T-helper 9 cell (primary cell): ENCODE measurements around the gene SYTL3.
"Not testable (repeated sequence)": the region's sequence is repeated elsewhere in the genome, so short reads cannot be mapped to it uniquely, and the experiment has no call there.

ENCODE experiments used
- DNase-seq: peaks from one replicate; pipeline ENCODE4 v3.0.0-alpha.2; 2020

SYTL3 gene

DNA sequence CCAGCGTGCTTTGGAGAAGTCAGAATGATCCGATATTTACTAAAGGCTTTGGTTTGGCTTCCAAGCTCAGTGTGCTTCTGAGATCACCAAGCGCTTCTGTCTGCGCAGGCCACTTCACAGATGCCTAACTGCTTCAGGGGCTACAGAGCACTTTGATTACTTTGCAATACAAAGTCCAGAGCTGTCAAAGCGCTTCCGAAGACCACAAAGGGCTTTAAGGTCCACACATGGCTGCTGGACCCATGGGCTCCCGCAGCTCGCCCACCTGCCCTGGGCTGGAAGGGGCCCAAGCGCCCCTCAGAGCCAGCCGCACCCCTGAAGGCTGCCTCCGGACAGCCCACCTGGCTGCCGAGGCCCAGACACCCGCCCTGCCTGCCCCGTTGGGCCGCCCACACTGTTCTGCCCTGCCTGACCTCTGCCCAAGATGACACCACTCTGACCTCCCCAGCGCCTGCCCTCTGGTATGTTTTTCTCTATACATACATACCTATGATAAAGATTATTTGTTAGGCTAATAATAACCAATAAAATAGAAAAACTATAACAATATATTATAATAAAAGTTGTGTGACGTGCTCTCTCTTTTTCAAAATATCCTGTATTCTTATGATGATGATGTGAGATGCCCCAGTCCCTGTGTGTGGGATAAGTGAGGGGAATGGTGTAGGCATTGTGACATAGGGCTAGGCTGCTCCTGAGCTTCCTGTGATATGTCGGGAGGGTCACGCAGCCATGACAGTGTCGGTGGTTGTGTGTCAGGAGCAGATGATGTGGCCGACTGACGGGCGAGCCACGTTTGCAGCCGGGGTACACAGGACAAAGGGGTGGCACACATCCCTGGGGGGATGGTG lies 27.9 kb upstream of the SYTL3 start:
- DNase-seq, result no peak

DNA sequence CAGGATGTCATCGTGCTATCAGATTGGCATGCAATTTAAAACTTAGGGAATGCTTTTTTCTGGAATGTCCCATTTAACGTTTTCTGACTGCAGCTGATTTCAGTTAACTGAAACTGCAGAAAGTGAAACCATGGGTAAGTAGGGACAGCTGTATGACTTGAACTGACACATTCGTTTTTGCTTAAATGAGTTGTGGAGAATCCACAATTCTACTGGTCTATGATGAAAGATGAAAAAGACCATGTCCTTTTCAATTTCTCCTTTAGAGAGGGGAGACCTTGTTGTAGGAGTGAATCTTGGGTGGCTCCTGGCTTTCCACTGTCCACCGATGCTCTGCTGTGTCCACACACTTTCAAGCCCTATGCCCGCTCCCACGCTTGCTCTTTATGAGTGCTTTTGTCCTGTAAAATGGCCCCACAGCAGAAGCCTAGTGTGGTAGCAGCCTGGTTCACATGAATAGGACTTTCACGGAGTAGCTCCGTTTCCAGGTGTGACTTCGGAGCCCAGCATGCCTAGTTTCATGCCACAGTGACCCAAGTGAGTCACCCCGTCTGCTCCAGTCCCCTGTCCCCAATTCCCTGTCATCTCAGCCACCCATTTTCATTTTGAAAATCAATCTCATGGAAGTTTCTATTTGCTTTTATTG lies 27.2 kb upstream of the SYTL3 start:
- no peak for DNase-seq

DNA sequence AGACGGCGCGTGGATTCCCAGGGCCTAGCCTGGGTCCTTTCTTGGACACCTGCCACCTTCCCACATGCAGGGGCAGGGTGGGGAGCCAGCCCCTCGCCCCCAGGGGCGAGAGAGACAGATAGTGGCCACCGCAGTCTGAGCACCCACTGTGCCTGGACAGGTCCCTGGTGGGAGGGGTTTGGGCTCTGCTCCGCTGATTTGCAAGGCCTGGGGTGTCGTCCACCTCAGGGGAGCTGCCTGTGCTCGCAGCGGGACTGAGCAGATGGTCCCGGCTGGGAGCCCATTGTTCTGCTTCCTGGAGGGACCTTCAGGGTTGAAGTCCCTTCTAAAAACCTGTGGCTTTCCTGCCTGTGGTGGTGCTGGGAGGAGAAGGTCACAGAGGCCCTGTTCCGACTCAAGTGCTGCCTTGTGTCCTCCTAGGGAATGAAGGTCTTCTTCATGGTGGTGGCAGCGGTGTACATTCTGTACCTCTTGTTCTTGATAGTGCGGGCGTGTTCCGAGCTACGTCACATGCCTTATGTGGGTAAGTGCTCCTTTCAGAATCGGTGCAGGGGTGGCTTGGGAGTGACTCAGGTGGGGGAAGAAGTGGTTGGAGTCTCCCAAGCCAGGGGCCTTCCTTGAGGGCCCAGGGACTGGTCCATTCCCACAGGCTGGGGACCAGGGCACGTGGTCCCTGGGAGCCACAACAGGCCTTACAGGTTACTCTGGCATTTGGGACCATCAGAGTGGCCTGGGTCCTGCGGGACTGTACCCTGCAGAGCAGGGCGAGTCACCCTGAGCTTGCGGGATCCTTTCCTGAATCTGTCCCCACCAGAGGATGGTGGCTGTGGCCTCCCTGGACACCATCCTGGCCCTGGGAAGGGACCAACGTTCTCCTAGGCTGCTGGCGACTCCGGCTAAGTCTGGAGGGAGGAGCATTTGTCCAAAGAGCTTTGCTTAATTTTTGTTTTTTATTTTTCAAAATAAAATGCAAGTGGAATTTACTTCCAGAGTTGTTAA lies 24.9 kb upstream of the SYTL3 start:
- no peak for DNase-seq

DNA sequence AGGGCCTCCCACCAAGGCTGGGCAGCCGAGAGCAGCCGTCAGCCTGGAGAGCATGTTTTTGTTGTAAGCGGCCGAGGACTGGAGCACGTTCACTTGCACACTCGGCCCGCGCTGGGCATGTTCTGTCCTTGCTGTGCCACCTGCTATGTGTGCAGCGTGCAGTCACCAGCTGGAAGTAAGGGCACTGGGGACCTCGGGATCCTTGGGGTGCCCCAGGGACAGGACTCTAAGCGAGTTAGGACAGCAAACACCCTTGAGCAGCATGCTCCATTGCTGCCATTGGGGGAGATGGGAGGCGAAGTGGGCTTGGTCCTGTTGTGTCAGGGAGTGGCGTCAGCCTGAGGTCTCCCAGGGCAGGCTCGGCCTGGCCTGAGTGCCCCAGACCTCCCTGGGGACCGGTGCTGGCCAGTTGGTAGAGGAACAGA lies 24.0 kb upstream of the SYTL3 start:
- no peak for DNase-seq

DNA sequence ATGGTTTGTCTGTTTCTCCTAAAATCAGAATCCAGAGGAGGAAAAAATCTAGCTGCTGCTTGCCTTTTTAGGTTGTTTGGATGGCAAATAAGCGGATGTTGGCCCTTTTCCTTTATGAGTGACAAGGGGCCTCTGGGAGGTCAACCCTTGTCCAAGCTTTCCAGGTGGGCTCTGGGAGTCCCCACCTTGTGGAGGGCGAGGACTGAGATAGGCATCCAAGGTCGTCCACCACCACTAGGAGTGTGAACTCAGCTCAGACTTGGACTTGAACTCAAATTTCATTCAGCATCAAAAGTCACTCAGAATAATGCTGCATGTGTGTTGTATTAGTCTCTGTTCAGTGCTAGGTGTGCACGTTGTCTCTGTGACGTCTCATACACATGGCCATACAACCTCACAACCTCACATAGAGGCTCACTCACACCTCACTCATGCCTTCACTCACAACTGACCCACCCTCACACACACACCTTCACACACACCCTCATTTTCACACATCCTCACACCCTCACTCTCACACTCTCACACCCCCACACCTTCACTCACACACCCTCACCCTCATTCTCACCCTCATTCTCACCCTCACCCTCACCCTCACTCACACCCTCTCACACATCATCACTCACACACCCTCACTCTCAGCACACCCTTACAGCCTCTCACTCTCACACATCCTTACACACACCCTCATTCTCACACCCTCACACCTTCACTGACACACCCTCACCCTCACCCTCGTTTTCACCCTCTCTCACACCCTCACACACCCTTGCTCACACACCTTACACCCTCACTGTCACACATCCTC lies 23.3 kb upstream of the SYTL3 start:
- no peak for DNase-seq

DNA sequence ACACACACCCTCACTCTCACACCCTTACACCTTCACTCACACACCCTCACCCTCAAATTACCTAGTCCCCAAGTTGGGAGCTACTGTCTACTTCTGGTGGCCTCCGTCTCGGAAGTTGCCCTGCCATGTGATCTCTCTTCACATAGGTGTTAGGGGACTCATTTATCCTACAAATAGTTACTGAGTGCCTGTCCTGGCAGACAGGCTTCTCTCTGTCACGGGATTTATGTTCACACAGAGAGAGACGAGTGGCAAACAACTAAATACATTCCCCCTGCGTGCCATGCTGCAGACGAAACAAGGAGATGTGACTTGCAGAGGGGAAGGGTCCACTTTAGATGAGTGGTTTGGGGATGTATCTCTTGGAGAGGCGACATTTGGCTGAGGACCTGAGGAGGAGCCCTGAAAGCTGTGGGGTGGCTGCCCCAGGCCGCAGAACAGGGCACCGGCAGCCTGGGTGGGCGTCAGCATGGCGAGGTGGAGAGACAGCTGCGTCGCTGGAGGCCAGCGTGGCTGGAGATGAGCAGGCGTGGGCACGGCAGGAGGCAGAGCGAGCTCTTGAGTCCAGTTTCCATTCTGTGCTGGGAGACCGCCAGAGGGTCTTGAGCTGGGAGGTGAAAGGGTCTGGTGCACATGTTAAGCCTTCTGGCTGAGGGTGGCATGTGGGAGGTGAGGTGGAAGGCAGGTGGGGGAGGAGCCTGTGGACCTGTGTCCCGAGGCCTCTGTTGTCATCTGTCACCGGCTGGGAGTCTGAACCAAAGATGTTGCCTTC lies 22.5 kb upstream of the SYTL3 start:
- no peak for DNase-seq

DNA sequence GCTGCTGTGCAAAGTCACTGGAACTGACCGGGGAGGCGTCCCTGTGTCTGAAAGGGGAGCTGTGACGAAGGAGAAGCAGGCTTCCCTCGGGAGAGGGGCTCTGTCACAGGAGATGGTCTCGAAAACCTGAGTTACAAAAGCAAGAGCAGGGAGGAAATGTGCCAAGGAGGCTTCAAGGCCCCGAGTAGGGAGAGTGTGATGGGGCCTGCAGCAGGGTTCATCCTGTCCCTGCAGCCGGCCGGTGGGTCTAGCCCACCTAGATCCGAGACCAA lies 22.0 kb upstream of the SYTL3 start:
- DNase-seq, result no peak

DNA sequence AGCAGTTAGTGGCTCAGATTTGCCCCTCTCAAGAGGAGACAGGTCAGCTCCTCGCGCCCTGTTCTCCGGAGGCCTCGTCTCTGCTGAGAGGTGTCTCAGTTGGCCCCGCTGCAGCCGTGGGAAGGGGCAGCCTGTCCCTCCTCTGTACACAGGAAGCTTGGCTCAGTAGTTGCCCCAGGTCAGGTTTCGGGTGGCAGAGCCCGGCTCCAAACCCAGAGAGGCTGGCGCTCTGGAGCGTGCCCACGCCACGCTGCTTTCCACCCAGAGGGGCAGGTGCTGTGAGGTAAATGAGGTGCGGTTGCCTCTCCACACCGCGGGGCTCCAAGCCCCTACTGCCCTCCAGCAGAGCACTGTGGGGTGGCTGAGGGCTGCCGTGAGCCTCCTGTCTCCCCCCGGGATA lies 21.3 kb upstream of the SYTL3 start:
- DNase-seq, result no peak

DNA sequence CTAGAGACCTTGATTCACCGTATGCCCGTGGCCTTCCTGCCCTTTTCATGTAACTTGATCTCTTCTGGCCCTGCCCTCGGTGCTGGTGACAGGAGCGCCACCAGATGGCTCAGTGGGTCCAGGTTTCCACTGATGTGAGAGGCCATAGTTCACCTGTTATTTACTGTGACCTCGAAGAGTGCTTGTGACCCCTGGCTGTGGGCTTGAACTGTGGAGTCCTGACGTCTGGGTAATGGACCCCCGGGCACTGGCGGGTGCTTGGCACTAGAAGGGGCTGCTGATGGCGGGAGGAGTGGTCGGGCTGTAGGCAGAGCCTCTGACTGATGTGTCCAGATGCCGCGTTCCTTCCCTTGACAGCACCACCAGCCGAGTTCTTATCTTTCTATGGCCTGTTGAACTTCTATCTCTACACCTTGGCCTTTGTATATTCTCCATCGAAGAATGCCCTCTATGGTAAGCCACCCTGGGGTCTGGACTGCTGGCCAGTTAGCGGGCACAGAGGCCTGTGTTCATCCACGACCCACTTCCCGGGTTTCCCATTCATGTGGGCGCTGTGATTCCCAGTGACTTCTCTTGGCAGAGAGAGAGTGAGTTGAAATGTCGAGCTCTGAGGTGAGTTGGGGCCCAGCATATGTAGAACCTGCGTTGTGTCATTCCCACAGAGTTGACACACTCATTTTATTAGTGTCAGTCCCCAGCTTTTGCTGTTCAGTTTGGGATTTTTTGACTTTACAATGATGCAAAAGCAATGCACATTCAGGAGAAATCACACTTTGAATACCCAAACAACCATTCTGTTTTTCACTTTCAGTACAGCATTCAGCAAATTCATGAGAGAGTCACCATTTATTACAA lies 20.3 kb upstream of the SYTL3 start:
- no peak for DNase-seq

DNA sequence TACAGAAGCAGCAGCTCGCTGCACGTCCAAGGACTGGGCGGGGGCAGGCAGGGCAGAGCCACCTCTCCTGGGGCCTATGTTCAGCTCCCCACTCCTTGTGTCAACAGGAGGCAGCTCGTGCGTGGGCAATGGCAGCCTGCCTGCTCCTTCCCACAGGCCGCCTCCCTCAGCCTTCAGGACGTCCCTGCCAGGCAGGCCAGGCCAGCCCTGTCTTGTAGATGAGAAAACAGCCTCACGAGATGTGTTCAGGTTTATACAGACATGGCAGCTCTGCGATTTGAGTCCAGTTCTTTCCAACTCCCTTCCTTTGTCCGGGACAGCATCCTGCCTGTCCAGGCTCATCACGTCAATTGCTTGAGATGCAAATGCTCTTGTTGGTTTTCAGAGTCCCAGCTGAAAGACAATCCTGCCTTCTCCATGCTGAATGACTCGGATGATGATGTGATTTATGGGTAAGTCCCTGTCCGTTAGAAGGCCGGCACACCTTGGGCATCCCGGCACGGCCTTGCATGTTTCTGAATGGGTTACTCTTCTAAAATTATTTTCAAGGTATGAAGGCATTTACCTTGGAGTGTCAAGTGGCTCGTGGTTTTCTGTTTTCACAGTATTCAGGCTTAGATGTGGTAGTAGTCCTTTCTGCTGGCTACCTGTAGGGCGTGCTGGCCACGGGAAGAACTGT lies 18.8 kb upstream of the SYTL3 start:
- no peak for DNase-seq

DNA sequence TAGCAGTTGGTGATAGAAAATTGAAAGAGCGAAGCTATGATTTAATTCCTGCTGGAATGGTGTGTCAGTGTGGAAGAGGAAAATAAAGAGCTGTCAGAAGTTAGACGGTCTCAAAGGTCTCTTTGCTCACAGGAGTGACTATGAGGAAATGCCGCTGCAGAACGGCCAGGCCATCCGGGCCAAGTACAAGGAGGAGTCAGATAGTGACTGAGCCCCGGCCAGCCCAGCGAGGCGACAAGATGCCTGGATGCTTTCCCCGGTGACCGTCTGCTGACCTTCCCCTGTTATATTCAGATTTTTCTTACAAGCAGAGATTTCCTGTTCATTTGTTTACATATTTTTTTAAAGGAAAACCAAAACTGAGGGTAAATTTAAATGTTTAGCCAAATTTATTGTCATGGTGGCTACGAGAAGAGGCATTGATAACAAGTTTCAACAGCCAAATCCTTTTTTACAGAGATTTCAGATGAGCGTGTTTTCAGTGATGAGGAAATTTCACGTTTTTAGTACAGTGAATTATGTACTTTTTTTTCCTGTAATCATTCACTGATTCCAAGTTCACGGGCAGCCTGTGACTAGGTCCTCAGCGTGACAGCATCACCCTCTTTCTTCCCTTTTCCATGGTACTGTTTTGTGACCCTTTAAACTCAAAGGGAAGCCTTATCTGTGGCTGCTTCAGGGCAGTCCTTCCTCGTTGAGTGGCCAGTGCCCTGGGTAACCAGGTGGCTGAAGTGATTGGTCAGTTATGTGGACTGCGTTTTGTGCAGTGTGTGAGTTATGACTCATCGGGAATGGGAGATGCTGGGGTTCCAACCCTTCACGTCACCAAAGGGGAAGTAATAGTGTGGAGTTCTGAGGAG lies 17.9 kb upstream of the SYTL3 start:
- DNase-seq, result no peak

DNA sequence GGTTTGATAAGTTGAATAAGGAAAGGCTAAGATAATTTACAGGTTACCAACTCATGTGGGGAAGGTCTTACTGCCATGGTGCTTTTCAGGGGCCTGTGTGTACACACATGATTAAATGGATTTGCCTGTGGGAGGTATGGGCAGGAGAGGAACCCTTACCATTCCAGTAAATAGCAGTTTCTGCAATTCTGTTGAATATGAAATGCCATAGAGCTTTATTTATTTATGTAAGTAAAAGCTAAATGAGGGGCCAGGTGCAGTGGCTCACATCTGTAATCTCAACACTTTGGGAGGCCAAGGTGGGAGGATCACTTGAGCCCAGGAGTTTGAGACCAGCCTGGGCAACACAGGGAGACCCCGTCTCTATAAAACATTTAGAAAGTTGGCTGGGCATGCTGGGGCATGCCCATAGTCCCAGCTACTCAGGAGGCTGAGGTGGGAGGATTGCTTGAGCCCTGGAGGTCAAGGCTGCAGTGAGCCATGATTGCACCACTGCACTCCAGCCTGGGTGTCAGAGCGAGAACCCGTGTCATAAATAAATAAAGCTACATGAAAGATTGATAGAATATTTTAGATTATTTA lies 17.2 kb upstream of the SYTL3 start:
- not testable (repeated sequence) for DNase-seq

DNA sequence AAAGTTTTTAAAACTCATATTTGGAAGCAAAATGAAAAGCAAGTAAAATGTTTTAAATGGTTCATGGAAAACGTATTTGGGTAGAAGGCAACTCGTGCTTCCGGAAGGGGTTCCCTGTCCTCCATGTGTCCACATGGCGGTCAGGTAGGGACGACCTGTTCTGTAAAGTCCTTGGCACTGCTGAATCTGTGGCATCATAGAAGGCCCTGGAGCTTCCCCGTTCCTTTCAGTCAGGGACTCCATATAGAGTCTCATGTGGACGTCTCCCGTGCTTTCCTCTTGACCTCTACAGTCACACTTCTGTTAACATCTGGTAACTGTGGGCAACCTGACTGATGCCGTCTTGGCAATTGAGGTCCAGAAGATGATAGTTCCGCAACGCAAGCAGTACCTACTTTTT lies 16.7 kb upstream of the SYTL3 start:
- DNase-seq, result no peak

DNA sequence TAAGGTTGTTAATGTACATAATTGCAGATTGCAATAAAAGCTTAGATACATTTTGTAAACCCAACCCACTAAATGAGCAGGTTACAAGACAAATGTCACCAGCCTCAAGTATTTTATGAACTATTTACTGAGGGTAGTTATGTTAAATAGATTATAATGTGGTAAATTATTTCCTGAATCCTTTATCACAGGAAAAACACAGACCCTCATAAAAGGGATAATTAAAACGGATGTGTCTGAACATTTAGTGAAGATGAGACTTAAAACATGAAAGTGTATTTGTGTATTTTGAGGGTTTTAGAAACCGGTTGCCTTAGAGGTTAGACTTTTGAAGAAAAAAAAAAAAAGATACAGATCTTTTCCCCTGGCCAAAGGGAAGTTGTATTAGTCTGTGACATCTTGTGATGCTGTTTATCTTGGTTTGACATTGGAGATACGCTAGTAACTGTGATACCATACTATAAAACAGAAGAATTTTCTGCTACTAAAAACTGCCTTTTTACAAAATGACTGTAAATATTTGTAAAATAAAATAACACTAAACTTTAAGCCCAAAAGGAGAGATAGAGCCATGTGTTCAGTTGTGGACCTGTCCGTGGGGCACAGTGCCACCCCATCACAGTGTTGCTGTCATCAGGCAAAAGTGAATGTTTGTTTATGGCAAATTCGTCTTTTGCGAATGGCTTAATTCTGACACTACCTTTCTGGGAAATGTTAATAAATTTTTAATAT lies 15.0 kb upstream of the SYTL3 start:
- DNase-seq, result no peak

DNA sequence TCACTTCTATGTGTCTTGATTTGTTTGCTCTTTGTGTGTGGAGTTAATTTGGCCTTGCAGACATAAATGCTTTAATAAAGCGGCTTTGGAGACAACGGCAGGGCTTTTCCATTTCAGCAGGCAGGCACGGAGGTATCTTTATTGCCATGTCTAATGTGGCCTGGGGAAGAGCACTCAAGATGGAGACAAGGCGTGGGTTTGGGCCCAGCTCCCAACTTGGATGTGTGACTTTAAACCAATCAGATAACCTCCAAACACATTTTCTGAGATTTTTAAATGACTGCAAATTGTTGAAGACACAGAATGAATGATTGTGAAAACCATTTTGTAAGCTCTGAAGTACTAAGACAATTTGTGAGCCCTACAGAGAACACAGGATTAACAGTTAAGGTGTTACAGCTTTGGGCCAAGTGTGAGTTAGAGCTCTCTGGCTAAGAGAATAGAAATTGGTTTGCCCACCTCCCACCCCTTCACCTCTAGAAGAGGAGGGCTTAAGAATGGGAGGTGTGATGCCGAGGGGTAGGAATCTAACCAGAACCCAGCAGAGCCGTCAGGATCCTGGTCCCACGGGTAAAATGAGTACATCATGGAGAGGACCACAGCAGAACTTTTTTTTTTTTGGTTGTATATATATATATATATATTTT lies 14.3 kb upstream of the SYTL3 start:
- no peak for DNase-seq

DNA sequence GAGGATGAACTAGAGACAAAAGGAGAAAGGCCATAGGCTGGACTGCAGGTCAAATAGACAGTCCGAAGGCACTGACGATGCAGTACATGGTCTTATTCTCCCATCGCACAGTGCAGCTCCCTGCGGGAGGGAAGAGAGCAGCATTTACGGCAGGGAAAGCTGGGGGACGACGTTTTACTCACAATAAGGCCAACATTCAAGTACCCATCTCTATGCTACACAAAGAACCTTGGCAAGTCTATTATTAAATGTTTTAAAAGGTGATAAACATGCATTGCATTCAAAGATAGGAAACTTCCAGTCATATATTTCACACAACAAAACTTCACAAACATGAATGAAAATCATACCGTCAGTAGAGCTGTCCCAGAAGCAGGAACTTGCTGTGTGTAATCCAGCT lies 13.1 kb upstream of the SYTL3 start:
- DNase-seq, result no peak

DNA sequence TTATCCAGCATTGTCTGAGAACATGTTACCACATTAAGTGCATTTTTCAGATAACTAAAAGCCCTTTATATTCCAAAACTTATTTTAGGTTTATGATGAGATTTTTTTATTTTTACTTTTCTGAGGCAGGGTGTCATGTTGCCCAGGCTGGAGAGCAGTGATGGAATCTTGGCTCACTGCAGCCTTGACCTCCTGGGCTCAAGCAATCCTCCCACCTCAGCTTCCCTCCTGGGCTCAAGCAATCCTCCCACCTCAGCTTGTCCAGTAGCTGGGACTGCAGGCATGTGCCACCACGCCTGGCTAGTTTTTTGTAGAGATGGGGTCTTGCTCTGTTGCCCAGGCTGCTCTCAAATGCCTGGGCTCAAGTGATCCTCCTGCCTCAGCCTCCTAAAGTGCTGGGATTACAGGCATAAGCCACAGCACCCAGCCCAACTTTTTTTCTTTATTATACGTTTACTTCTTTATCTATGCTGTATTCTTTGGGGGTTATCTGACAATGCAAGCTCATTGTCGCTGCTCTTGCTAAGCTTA lies 11.5 kb upstream of the SYTL3 start:
- no peak for DNase-seq
